ENCODE measurements around the gene ZNF611. TPM values are rescaled to one million over a fixed set of nuclear protein-coding genes. Genes with fewer than 3 reads are reported as not detected.

The ZNF611 gene
- 24.2 TPM for total RNA-seq

DNA sequence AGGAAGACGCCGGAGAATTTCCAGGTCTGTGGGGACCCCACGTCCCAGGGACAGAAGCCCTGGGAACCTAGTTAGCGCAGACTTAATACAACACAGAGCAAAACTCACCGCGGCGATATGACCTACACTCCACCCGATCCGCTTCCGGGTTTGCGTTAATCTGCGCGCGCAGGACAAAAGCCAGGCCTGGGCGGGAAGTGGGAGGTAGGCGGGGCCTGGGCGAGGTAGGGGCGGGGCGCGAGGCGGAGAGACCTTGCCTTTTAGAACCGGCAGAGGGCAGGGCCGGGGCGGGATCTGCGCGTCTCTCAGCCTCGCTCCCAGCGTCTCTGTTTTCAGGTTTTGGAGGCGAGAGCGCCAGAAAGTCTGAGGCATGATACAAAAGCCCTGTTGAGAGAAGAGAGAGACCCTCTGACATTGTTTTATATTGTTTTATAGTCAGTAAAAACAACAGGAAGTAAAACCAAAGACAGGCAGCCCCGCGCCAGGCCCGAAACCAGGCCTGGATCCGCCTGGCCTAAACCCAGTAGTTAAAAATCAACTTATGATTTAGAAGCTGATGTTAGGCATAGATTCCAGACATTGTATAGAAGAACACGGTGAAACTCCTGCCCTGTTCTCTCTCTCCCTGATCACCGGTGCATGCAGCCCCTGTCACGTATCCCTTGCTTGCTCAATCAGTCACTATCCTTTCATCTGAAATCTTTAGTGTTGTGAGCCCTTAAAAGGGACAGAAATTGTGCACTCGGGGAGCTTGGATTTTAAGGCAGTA is at the start of gene ZNF611:
Gene ZNF611 (minus strand): TSS at position 152 of the 769 bp plus-strand sequence. CDS start 19,150 bp downstream, outside the sequence.

Other genes starting within 250 kb of the ZNF611 start
- 36.2 TPM for gene ZNF808, start 207.4 kb downstream of the ZNF611 start, total RNA-seq
- gene ZNF701, start 164.8 kb downstream of the ZNF611 start, total RNA-seq, result 24.7 TPM
- gene ZNF83, start 96.7 kb downstream of the ZNF611 start, total RNA-seq, result 48.9 TPM
- 1.2 TPM for gene ZNF600, start 51.7 kb upstream of the ZNF611 start, total RNA-seq
- gene ZNF28, start 86.6 kb upstream of the ZNF611 start, total RNA-seq, result 29.3 TPM
- gene ZNF468, start 122.6 kb upstream of the ZNF611 start, total RNA-seq, result 37.6 TPM
- 30.4 TPM for gene ZNF320, start 162.6 kb upstream of the ZNF611 start, total RNA-seq
- gene ZNF888, start 188.4 kb upstream of the ZNF611 start, total RNA-seq, result 3.5 TPM
- gene ZNF816, start 227.8 kb upstream of the ZNF611 start, total RNA-seq, result 12.2 TPM